Large intestine (tissue), 3 donors: ENCODE results near the gene DENND5B. TPM values are rescaled to one million over a fixed set of nuclear protein-coding genes. Genes with fewer than 3 reads are reported as not detected.
"Not testable (repeated sequence)": the region's sequence is repeated elsewhere in the genome, so short reads cannot be mapped to it uniquely, and the experiment has no call there.

ENCODE experiments used
- DNase-seq, 2 donors: peaks; one replicate each; pipeline versions ENCODE4 v3.0.0 to v3.0.0-alpha.2; 2013
- H3K27ac ChIP-seq: one replicate; pipeline ENCODE4 v1.5.1; 2013; ENCODE audit warnings: low read length
- H3K27me3 ChIP-seq: 2 replicates; pipeline ENCODE4 v1.6.1; 2013; ENCODE audit warnings: low read length; ENCODE audit not compliant: control insufficient read depth, insufficient read depth
- H3K36me3 ChIP-seq: 2 replicates; pipeline ENCODE4 v1.6.1; 2013; ENCODE audit warnings: low read length; ENCODE audit not compliant: control insufficient read depth, insufficient read depth
- H3K4me1 ChIP-seq: one replicate; pipeline ENCODE4 v1.6.1; 2013; ENCODE audit warnings: low read length; ENCODE audit not compliant: control insufficient read depth, insufficient read depth
- H3K4me3 ChIP-seq: one replicate; pipeline ENCODE4 v1.5.1; 2013; ENCODE audit warnings: low read length
- H3K9me3 ChIP-seq: one replicate; pipeline ENCODE4 v1.6.1; 2013; ENCODE audit warnings: mild to moderate bottlenecking, low read depth, low read length, moderate library complexity; ENCODE audit not compliant: control insufficient read depth
- WGBS: methylation state at CpG from one replicate; pipeline ENCODE4 v1.1.5; 2013; ENCODE audit warnings: low lambda C conversion rate; ENCODE audit not compliant: insufficient coverage; 5-methylcytosine and 5-hydroxymethylcytosine counted together
- polyA plus RNA-seq: library from polyadenylated mRNA; unstranded; fragments of 120-200 nt; gene quantifications from one replicate; pipeline ENCODE4 v1.2.1, GENCODE V29; 2013

DENND5B gene
- polyA plus RNA-seq, 1 donor, result 32.3 TPM

DNA sequence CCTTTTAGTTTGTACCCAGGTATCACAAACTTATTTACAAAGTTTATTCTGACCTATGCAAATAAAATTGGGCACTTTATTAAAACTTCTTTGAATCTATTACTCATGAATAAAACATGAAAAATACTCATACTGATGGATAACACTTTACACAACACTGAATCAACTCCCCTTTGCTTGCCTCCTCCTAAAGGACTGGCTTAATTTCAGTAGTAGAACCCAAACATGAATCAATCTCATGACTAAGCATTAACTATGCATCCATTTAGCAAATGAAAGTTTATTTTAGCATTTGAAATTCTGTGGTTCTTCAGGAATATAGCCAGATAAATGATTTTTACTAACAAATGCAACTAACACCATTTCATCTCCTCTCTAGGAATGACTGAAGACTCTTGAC lies 32.4 kb downstream of the DENND5B start:
- no peak for DNase-seq
- Histone ChIP-seq H3K27me3 (no peaks in the 10 kb centered on the region), H3K36me3 (no peaks in the 10 kb centered on the region), H3K4me3 (no peak overlapping the region), H3K4me1 (no peaks in the 10 kb centered on the region), H3K9me3 (peaks cover 13% of the 10 kb centered on the region), H3K27ac (no peak overlapping the region)

DNA sequence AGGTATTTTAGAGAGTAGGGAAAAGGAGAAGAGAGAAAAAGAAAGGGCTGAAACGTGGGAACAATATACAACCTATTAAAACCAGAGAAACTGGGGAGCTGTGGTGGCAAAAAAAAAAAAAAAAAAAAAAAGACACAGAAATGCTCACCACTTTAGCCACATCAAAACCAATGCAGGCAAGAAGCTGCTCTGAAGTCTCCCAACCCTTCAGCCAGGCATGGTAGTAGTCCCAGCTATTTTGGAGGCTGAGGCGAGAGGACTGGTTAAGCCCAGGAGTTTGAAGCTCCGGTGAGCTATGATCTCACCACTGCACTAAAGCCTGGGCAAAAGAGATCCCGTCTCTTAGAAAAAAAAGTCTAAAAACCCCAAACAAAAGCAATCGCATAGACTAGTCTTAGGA lies 33.2 kb downstream of the DENND5B start:
- Histone ChIP-seq H3K9me3 (peaks cover 13% of the 10 kb centered on the region), H3K4me1 (no peaks in the 10 kb centered on the region), H3K27me3 (no peaks in the 10 kb centered on the region), H3K27ac (no peak overlapping the region), H3K36me3 (no peaks in the 10 kb centered on the region), H3K4me3 (no peak overlapping the region)
- 90% methylated on average over 2 of the region's 5 CpGs for WGBS
- no peak for DNase-seq

DNA sequence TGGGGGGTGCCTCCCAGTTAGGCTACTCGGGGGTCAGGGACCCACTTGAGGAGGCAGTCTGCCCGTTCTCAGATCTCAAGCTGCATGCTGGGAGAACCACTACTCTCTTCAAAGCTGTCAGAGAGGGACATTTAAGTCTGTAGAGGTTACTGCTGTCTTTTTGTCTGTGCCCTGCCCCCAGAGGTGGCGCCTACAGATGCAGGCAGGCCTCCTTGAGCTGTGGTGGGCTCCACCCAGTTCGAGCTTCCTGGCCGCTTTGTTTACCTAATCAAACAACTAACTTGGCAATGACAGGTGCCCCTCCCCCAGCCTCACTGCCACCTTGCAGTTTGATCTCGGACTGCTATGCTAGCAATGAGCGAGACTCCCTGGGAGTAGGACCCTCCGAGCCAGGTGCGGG lies 35.5 kb downstream of the DENND5B start:
- WGBS, result 100% methylated on average over 1 of the region's 9 CpGs
- H3K4me1 ChIP-seq, H3K27ac ChIP-seq, DNase-seq, H3K36me3 ChIP-seq, H3K27me3 ChIP-seq, H3K4me3 ChIP-seq: not testable (repeated sequence)
- H3K9me3 ChIP-seq, result peaks cover 13% of the 10 kb centered on the region

DNA sequence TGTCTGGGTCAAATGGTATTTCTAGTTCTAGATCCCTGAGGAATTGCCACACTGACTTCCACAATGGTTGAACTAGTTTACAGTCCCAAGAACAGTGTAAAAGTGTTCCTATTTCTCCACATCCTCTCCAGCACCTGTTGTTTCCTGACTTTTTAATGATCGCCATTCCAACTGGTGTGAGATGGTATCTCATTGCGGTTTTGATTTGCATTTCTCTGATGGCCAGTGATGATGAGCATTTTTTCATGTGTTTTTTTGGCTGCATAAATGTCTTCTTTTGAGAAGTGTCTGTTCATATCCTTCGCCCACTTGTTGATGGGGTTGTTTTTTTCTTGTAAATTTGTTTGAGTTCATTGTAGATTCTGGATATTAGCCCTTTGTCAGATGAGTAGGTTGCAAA lies 40.3 kb downstream of the DENND5B start:
- WGBS, result no CpG with 5 or more reads among the region's 3 CpGs
- not testable (repeated sequence) for H3K27me3 ChIP-seq, DNase-seq, H3K9me3 ChIP-seq, H3K4me1 ChIP-seq, H3K36me3 ChIP-seq, H3K27ac ChIP-seq, H3K4me3 ChIP-seq

DNA sequence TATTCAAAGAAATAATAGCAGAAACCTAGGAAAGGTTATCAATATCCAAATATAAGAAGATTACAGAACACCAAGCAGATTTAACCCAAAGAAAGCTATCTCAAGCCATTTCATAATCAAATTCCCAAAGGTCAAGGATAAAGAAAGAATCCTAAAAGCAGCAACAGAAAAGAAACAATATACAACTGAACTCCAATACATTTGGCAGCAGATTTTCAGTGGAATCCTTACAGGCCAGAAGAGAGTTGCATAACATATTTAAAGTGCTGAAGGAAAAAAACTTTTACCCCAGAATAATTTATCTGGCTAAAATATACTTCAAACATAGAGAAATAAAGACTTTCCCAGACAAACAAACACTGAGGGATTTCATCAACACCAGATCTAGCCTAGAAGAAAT lies 54.3 kb downstream of the DENND5B start:
- peaks cover under 1% of the 10 kb centered on the region for H3K4me1 ChIP-seq
- no peak overlapping the region for H3K4me3 ChIP-seq
- H3K27me3 ChIP-seq, result no peaks in the 10 kb centered on the region
- H3K36me3 ChIP-seq, result peaks cover 3% of the 10 kb centered on the region
- no peak overlapping the region for H3K27ac ChIP-seq
- H3K9me3 ChIP-seq, result peaks cover 4% of the 10 kb centered on the region
- DNase-seq, result no peak

DNA sequence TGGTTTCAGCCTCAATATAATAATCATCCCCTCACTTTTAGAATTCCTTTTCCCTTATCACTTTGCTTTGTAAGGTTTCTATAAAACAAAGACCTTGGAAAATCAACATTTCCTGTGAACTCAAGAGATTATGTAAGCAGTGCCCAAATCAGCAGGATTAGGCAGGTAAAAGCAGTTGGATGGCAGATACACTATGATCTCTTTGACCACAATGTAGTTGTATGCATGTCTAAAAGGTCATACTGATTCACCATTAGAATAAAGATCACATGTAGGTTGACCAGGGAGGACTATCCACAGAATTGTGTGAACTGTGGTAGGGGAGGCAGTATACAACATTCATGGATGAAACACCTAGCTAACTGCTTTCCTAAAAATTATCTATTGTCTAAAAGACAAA lies 57.5 kb downstream of the DENND5B start:
- H3K36me3 ChIP-seq, result peaks cover 3% of the 10 kb centered on the region
- no peaks in the 10 kb centered on the region for H3K9me3 ChIP-seq
- H3K4me1 ChIP-seq, result peaks cover 3% of the 10 kb centered on the region
- no peak for DNase-seq
- no peaks in the 10 kb centered on the region for H3K27me3 ChIP-seq
- H3K27ac ChIP-seq, result no peak overlapping the region
- no peak overlapping the region for H3K4me3 ChIP-seq

DNA sequence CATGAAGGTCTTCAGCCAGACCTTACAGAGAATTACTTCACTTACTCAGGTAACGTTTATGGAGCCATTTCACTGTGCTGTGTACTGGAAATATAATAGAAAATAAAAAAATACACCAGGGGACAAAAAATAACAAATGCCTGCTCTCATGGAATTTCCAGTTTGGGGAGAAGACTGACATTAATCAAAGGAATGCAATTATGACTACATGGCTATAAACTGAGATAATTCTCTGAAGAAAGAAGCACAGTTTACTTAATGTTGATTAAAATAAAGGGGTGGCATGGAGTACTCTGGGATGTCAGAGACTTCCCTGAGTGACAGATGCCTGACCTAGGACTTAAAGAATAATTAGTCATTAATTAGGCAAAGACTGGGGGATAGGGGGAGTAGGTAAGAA lies 59.0 kb downstream of the DENND5B start:
- Histone ChIP-seq H3K36me3 (peaks cover 3% of the 10 kb centered on the region), H3K9me3 (no peaks in the 10 kb centered on the region), H3K27me3 (no peaks in the 10 kb centered on the region), H3K27ac (no peak overlapping the region), H3K4me1 (peaks cover 3% of the 10 kb centered on the region), H3K4me3 (no peak overlapping the region)
- no peak for DNase-seq
- 60% methylated on average over 1 of the region's 1 CpG for WGBS

DNA sequence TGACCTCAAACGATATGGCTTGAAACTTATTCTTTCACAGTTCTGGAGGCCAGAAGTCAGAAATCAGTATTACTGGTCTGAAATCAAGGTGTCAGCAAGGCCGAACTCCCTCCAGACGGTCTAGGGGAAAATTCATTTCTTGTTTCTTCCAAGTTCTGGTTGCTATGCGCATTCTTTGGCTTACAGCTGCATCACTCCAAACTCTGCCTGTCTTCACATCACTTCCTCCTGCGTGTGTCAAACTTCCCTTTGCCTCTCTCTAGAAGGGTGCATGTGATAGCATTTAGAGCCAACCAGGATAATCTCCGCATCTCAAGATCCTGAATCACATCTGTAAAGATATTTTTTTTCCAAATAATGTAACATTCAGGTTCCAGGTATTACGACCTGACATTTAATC lies 62.8 kb downstream of the DENND5B start:
- Histone ChIP-seq H3K4me3 (no peak overlapping the region), H3K4me1 (peaks cover 3% of the 10 kb centered on the region), H3K9me3 (no peaks in the 10 kb centered on the region), H3K27me3 (no peaks in the 10 kb centered on the region), H3K36me3 (no peaks in the 10 kb centered on the region), H3K27ac (no peak overlapping the region)
- DNase-seq, result no peak
- no CpG with 5 or more reads among the region's 7 CpGs for WGBS

DNA sequence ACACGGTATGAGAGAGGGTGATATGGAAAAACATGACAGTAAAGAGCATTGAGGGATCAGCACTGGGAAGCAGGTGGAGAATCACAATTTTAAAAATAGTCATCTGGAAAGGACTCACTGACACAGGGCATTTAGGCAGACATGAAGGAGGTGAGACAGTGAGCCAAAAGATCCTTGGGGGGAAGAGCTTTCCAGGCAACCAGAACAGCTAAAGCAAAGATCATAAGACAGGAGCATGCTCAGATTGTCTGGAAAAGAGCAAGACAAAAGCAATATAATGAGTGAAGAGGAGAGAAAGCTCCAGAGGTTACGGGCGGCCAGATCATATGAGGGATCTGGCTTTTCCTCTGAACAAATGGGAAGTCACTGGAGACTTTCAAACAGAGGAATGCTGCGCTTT lies 63.9 kb downstream of the DENND5B start:
- no peak overlapping the region for H3K27ac ChIP-seq
- H3K36me3 ChIP-seq, result no peaks in the 10 kb centered on the region
- DNase-seq, result no peak
- H3K9me3 ChIP-seq, result no peaks in the 10 kb centered on the region
- H3K27me3 ChIP-seq, result no peaks in the 10 kb centered on the region
- H3K4me3 ChIP-seq, result no peak overlapping the region
- WGBS, result 60% methylated on average over 1 of the region's 4 CpGs
- H3K4me1 ChIP-seq, result peaks cover 9% of the 10 kb centered on the region

DNA sequence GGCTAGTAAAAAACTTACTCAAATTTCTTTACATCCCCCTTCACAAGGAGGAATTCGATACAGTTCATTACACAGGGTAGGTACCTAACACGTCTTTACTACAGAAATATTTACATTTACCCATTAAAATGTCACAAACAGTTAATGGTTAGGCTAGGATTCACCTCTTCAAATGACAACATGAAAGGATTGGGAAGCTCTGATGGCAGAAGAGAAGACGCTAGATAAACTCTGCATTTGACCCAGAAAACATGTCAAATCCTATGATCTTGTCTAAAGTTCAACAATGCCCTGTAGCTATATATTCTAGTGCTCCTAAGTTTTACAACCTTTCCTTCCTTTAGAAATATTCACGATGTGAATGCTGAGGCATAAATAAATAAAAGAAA lies 64.8 kb downstream of the DENND5B start:
- no peak for DNase-seq
- Histone ChIP-seq H3K4me3 (no peak overlapping the region), H3K36me3 (no peaks in the 10 kb centered on the region), H3K4me1 (peaks cover 7% of the 10 kb centered on the region), H3K9me3 (no peaks in the 10 kb centered on the region), H3K27ac (no peak overlapping the region), H3K27me3 (no peaks in the 10 kb centered on the region)
- 58% methylated on average over 2 of the region's 4 CpGs for WGBS

DNA sequence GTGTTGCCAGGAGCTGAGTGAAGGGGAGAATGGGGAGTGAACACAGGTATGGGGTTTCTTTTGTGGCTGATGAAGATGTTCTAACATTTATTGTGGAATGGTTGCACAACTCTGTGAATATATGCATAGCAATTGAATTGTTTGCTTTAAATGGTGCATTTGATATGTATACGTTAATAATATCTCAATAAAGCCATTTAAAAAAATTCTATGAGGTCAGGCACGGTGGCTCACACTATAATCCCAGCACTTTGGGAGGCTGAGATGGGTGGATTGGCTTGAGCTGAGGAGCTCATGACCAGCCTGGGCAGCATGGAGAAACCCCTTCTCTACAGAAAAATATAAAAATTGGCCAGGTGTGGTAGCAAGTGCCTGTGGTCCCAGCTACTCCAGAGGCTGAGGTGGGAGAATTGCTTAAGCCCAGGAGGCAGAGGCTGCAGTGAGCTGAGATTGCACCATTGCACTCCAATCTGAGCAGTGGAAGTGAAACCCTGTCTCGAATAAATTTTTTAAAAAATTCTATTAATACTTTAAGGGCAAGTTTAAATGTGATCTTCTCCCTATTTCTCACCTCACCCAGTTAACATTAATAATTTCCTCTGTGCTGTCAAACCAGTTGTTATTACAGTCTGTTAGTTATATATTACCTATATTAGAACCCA lies 65.3 kb downstream of the DENND5B start:
- Histone ChIP-seq H3K36me3 (no peaks in the 10 kb centered on the region), H3K27ac (no peak overlapping the region), H3K27me3 (no peaks in the 10 kb centered on the region), H3K9me3 (no peaks in the 10 kb centered on the region), H3K4me3 (no peak overlapping the region), H3K4me1 (peaks cover 7% of the 10 kb centered on the region)
- no CpG with 5 or more reads among the region's 3 CpGs for WGBS
- DNase-seq, result no peak
